ENCODE measurements around the gene IL3RA.
A peak's percentile ranks its signal among the peaks of the same experiment; 100 is the strongest.

IL3RA gene

DNA sequence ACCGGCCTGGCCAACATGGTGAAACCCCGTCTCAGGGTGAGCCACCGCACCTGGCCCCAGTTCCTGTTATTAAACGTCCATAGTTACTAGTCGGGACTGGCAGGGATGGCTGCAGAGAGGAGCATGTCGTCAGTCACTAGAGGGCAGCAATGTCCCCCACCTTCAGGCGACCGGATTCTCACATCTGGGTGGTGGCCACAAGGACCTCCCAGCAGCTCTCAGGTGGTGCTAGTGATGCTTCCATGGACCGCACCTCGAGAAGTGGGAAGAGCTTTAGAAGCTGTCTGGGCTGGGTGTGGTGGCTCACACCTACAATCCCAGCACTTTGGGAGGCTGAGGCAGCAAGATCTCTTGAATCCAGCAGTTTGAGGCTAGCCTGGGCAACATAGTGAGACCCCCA, 13.3 kb upstream of the IL3RA start:
- Histone ChIP-seq H3K79me2 (ENCODE audit: insufficient read depth, low read length) (no peaks in the 10 kb centered on the region), H3K4me2 (ENCODE audit: low read length) (no peak overlapping the region), H3K4me3 (ENCODE audit: low read depth, low read length, poor library complexity, severe bottlenecking) (no peak overlapping the region), H3K4me1 (ENCODE audit: insufficient read depth, low read length, severe bottlenecking) (no peaks in the 10 kb centered on the region), H3K27ac (ENCODE audit: low read depth, low read length, poor library complexity, severe bottlenecking) (no peak overlapping the region), H3K9me3 (ENCODE audit: low read length) (no peaks in the 10 kb centered on the region), H3K27me3 (ENCODE audit: insufficient read depth, low read length) (no peaks in the 10 kb centered on the region; the same call in 1 of the 2 replicates), H3K9me2 (ENCODE audit: low read depth, low read length) (no peaks in the 10 kb centered on the region), H3F3A (ENCODE audit: insufficient read depth, low read length) (no peaks in the 10 kb centered on the region), H3K9ac (ENCODE audit: low read length) (no peak overlapping the region), H2AFZ (ENCODE audit: low read length) (no peak overlapping the region), H4K20me1 (ENCODE audit: insufficient read depth, low read length) (no peaks in the 10 kb centered on the region), H3K36me3 (ENCODE audit: insufficient read depth, low read length) (no peaks in the 10 kb centered on the region)
- TF ChIP-seq, protein P1, sequence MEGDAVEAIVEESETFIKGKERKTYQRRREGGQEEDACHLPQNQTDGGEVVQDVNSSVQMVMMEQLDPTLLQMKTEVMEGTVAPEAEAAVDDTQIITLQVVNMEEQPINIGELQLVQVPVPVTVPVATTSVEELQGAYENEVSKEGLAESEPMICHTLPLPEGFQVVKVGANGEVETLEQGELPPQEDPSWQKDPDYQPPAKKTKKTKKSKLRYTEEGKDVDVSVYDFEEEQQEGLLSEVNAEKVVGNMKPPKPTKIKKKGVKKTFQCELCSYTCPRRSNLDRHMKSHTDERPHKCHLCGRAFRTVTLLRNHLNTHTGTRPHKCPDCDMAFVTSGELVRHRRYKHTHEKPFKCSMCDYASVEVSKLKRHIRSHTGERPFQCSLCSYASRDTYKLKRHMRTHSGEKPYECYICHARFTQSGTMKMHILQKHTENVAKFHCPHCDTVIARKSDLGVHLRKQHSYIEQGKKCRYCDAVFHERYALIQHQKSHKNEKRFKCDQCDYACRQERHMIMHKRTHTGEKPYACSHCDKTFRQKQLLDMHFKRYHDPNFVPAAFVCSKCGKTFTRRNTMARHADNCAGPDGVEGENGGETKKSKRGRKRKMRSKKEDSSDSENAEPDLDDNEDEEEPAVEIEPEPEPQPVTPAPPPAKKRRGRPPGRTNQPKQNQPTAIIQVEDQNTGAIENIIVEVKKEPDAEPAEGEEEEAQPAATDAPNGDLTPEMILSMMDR (IDR thresholded peaks at IDR 0.05; ENCODE audit: low read length) = peak; percentile 48
- TF ChIP-seq EZH2 (IDR thresholded peaks at IDR 0.05; ENCODE audit: borderline replicate concordance, low read length) = no peak

DNA sequence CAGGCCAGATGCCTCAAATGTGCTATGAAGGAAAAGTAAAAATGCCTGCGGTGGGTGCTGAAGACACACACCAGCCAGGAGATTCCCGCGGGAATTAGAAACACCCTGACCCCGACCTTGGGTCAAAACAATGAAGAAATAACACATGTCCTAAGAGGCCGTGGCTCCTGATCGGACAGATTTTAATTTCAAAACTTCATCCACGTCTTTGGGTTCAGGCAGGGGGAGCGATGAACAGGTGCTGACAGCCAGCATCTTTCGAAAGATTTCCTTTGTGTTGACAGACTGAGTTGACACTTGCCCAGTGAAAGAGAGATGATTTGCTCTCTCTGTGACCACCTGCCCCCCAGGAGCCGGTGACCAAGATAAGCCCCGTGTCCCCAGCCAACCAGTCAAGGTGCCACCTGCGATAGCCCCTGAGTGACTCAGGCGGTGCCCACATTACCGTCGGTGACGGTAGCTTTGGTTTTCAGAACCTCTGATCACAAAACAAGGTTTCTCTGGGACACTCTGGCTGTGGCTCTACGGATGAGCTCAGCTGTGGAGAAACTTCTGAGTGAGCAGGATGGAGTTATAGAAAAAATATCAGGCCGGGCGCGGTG, 11.0 kb upstream of the IL3RA start:
- H3K9ac ChIP-seq (ENCODE audit: low read length) = no peak overlapping the region
- H3K9me2 ChIP-seq (ENCODE audit: low read depth, low read length) = no peaks in the 10 kb centered on the region
- H3K4me2 ChIP-seq (ENCODE audit: low read length) = no peak overlapping the region
- no peaks in the 10 kb centered on the region for H3F3A ChIP-seq (ENCODE audit: insufficient read depth, low read length)
- H3K27me3 ChIP-seq (ENCODE audit: insufficient read depth, low read length) = no peaks in the 10 kb centered on the region
- H3K79me2 ChIP-seq (ENCODE audit: insufficient read depth, low read length) = no peaks in the 10 kb centered on the region
- H3K9me3 ChIP-seq (ENCODE audit: low read length) = no peaks in the 10 kb centered on the region
- no peak for TF ChIP-seq EZH2 (IDR thresholded peaks at IDR 0.05; ENCODE audit: borderline replicate concordance, low read length)
- TF ChIP-seq, protein P1 (IDR thresholded peaks at IDR 0.05; ENCODE audit: low read length) = no peak
- H4K20me1 ChIP-seq (ENCODE audit: insufficient read depth, low read length) = no peaks in the 10 kb centered on the region
- H3K36me3 ChIP-seq (ENCODE audit: insufficient read depth, low read length) = no peaks in the 10 kb centered on the region
- no peak overlapping the region for H3K27ac ChIP-seq (ENCODE audit: low read depth, low read length, poor library complexity, severe bottlenecking)
- no peak overlapping the region for H2AFZ ChIP-seq (ENCODE audit: low read length)
- no peaks in the 10 kb centered on the region for H3K4me1 ChIP-seq (ENCODE audit: insufficient read depth, low read length, severe bottlenecking)
- no peak overlapping the region for H3K4me3 ChIP-seq (ENCODE audit: low read depth, low read length, poor library complexity, severe bottlenecking)

DNA sequence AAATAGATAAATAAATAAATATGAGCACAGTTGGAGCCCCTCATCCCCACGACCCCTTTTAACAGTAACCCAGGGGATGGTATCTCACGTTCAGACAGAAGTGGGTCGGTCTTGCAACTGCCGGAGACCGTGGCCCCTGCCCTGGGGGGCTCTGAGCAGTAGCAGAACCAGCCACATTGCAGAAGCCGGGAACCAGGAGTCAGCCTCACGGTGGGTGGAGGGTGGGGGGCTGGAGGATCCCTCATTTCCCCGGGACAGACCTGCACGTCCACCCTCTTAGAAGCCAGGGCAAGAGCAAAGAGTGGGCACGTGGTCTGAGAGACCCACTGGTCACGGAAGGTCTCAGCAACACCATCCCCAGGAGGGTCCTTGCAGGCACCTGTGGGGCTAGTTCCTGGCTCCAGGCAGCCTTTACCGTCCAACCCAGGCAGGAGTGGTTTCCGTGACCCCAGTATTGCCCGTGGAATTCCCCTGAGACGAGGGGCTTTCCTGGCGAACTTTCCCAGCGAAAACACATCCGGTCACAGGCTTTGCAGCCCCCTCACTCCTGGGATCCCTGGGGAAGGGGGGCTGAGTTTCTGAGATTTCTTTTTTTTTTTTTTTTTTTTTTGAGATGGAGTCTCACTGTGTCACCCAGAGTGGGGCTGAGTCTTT, 8.8 kb upstream of the IL3RA start:
- Histone ChIP-seq H3K9me3 (ENCODE audit: low read length) (no peaks in the 10 kb centered on the region), H3K4me1 (ENCODE audit: insufficient read depth, low read length, severe bottlenecking) (no peaks in the 10 kb centered on the region), H3K79me2 (ENCODE audit: insufficient read depth, low read length) (no peaks in the 10 kb centered on the region), H3K9me2 (ENCODE audit: low read depth, low read length) (no peaks in the 10 kb centered on the region), H3K36me3 (ENCODE audit: insufficient read depth, low read length) (no peaks in the 10 kb centered on the region), H3K27me3 (ENCODE audit: insufficient read depth, low read length) (no peaks in the 10 kb centered on the region), H3K4me3 (ENCODE audit: low read depth, low read length, poor library complexity, severe bottlenecking) (no peak overlapping the region), H4K20me1 (ENCODE audit: insufficient read depth, low read length) (no peaks in the 10 kb centered on the region), H3K4me2 (ENCODE audit: low read length) (no peak overlapping the region), H2AFZ (ENCODE audit: low read length) (no peak overlapping the region), H3K9ac (ENCODE audit: low read length) (no peak overlapping the region), H3F3A (ENCODE audit: insufficient read depth, low read length) (no peaks in the 10 kb centered on the region), H3K27ac (ENCODE audit: low read depth, low read length, poor library complexity, severe bottlenecking) (no peak overlapping the region)
- no peak for TF ChIP-seq EZH2 (IDR thresholded peaks at IDR 0.05; ENCODE audit: borderline replicate concordance, low read length)
- TF ChIP-seq, protein P1 (IDR thresholded peaks at IDR 0.05; ENCODE audit: low read length) = no peak
